Right lobe of liver (tissue), 4 donors: Measurements from ENCODE around the gene MC2R.

Experiments used
- CTCF ChIP-seq, 4 donors: fragments of 200-600 bp in 3 of 4; fragments of 450-650 bp in 1 of 4; IDR thresholded peaks; one replicate each; pipeline versions ENCODE4 v1.5.1 to v1.8.0; 2016 to 2022; ENCODE audit warnings: antibody characterized with exemption in 4 of 4, mild to moderate bottlenecking in 2 of 4
- POLR2A ChIP-seq: fragments of 450-650 bp; IDR thresholded peaks from one replicate; pipeline ENCODE4 v1.6.1; 2017; ENCODE audit warnings: antibody characterized with exemption, mild to moderate bottlenecking
- donor health status: DM: no; HTN: no; CAD: no.
- donor health status: DM: no; HTN: no; CAD: no.
- donor health status: DM: no; HTN: yes; CAD: no.

DNA sequence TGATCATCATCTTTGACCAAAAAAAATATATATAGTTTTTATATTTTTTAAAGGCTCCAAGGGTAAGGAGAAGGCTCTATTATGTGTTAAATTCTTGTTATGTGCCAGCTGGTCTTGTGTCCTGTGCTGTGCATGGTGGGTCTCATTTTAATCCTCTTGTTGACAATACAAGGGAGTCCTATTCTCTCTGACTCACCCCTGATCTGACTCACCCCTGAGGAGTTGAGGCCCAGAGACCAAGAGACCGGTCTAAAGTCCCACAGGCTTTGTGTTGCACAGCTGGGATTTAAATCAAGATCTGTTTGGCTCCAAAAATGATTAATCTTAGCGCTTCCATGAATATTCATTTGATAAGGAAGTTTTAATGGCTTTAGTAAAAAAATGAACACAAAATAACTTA is 25.7 kb downstream of the MC2R start:
- no peak for TF ChIP-seq CTCF (IDR thresholded peaks at IDR 0.05)
- no peak for TF ChIP-seq POLR2A
